Liver (tissue), 3 donors: Measurements from ENCODE around the gene HPS1.

Experiments used
- ATF3 ChIP-seq: IDR thresholded peaks from 2 replicates; pipeline ENCODE4 v1.6.1; 2016; ENCODE audit warnings: antibody characterized with exemption
- EGR1 ChIP-seq, 2 donors: IDR thresholded peaks; 2 replicates each; pipeline ENCODE4 v1.6.1; 2016 to 2018; ENCODE audit warnings: antibody characterized with exemption in 2 of 2, low read depth in 2 of 2
- FOXA1 ChIP-seq: IDR thresholded peaks from 2 replicates; pipeline ENCODE4 v1.6.1; 2016; ENCODE audit warnings: antibody characterized with exemption
- GABPA ChIP-seq, 2 donors: IDR thresholded peaks in 1 of 2; conservative IDR thresholded peaks in 1 of 2; 2 replicates each; pipeline ENCODE4 v1.6.1; 2016; ENCODE audit warnings: antibody characterized with exemption in 2 of 2, mild to moderate bottlenecking in 1 of 2, moderate library complexity in 1 of 2
- HNF4A ChIP-seq, 2 donors: conservative IDR thresholded peaks; 2 replicates each; pipeline ENCODE4 v1.6.1; 2016; ENCODE audit warnings: antibody characterized with exemption in 2 of 2, mild to moderate bottlenecking in 2 of 2
- JUND ChIP-seq, 2 donors: IDR thresholded peaks; 2 replicates each; pipeline ENCODE4 v1.6.1; 2016; ENCODE audit warnings: antibody characterized with exemption in 2 of 2
- TAF1 ChIP-seq: conservative IDR thresholded peaks from 2 replicates; pipeline ENCODE4 v1.6.1; 2016; ENCODE audit warnings: antibody characterized with exemption, mild to moderate bottlenecking
- TF ChIP-seq, protein P1 (sequence below): fragments of 150-350 bp; IDR thresholded peaks from 2 replicates; pipeline ENCODE4 v1.5.1; 2017; ENCODE audit warnings: improper control_type of control experiment, low read depth, low read length; ENCODE audit not compliant: missing input control
- TF ChIP-seq, protein P2 (sequence below): IDR thresholded peaks from 2 replicates; pipeline ENCODE4 v1.6.1; 2016; ENCODE audit warnings: antibody characterized with exemption, mild to moderate bottlenecking
- donor health status: healthy.
- donor health status: healthy.

DNA sequence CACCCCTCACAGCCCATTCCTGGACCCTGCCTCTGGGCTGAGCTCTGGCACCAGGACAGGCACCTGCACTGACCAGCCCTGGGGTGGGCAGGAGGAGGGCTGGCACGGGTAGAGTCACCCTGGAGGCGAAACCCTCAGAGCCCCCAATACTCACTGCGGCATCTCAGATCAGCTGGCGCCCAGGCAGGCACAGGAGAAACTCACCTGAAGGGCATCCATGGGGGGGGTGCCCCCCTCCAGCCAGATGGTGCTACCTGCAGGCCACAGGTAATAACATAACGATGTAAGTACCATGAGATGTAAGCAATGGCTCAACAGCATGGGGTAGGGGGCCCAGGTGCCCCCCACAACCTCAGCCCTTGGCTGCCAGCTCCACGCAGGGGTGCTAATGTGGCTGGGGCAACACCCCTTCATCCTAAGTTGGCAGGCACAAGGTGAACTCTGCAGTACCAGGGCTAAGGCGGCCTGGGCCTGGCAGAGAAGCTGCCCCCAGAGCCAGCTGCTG lies 19.7 kb downstream of the HPS1 start:
- TF ChIP-seq, protein P1, sequence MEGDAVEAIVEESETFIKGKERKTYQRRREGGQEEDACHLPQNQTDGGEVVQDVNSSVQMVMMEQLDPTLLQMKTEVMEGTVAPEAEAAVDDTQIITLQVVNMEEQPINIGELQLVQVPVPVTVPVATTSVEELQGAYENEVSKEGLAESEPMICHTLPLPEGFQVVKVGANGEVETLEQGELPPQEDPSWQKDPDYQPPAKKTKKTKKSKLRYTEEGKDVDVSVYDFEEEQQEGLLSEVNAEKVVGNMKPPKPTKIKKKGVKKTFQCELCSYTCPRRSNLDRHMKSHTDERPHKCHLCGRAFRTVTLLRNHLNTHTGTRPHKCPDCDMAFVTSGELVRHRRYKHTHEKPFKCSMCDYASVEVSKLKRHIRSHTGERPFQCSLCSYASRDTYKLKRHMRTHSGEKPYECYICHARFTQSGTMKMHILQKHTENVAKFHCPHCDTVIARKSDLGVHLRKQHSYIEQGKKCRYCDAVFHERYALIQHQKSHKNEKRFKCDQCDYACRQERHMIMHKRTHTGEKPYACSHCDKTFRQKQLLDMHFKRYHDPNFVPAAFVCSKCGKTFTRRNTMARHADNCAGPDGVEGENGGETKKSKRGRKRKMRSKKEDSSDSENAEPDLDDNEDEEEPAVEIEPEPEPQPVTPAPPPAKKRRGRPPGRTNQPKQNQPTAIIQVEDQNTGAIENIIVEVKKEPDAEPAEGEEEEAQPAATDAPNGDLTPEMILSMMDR, result no peak
- no peak for TF ChIP-seq JUND (IDR thresholded peaks at IDR 0.05)
- TF ChIP-seq ATF3, result no peak
- no peak for TF ChIP-seq GABPA (IDR thresholded peaks at IDR 0.05 in 1 of 2, conservative IDR thresholded peaks at IDR 0.05 in 1 of 2)
- no peak for TF ChIP-seq TAF1
- TF ChIP-seq EGR1 (IDR thresholded peaks at IDR 0.05; ENCODE audit: low read depth in 2 of 2), result no peak
- TF ChIP-seq, protein P2, sequence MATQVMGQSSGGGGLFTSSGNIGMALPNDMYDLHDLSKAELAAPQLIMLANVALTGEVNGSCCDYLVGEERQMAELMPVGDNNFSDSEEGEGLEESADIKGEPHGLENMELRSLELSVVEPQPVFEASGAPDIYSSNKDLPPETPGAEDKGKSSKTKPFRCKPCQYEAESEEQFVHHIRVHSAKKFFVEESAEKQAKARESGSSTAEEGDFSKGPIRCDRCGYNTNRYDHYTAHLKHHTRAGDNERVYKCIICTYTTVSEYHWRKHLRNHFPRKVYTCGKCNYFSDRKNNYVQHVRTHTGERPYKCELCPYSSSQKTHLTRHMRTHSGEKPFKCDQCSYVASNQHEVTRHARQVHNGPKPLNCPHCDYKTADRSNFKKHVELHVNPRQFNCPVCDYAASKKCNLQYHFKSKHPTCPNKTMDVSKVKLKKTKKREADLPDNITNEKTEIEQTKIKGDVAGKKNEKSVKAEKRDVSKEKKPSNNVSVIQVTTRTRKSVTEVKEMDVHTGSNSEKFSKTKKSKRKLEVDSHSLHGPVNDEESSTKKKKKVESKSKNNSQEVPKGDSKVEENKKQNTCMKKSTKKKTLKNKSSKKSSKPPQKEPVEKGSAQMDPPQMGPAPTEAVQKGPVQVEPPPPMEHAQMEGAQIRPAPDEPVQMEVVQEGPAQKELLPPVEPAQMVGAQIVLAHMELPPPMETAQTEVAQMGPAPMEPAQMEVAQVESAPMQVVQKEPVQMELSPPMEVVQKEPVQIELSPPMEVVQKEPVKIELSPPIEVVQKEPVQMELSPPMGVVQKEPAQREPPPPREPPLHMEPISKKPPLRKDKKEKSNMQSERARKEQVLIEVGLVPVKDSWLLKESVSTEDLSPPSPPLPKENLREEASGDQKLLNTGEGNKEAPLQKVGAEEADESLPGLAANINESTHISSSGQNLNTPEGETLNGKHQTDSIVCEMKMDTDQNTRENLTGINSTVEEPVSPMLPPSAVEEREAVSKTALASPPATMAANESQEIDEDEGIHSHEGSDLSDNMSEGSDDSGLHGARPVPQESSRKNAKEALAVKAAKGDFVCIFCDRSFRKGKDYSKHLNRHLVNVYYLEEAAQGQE, result no peak
- no peak for TF ChIP-seq FOXA1
- TF ChIP-seq HNF4A (conservative IDR thresholded peaks at IDR 0.05), result no peak
